ENCODE data around the gene AUTS2. TPM values are rescaled to one million over a fixed set of nuclear protein-coding genes. Genes with fewer than 3 reads are reported as not detected.

AUTS2 gene
- total and polyA plus RNA-seq, 10 of the 15 experiments (the other 5 are each of a cell fraction or from before 2014, with no cell fraction given) = 6.4 to 55.6 (median 21.6) TPM

DNA sequence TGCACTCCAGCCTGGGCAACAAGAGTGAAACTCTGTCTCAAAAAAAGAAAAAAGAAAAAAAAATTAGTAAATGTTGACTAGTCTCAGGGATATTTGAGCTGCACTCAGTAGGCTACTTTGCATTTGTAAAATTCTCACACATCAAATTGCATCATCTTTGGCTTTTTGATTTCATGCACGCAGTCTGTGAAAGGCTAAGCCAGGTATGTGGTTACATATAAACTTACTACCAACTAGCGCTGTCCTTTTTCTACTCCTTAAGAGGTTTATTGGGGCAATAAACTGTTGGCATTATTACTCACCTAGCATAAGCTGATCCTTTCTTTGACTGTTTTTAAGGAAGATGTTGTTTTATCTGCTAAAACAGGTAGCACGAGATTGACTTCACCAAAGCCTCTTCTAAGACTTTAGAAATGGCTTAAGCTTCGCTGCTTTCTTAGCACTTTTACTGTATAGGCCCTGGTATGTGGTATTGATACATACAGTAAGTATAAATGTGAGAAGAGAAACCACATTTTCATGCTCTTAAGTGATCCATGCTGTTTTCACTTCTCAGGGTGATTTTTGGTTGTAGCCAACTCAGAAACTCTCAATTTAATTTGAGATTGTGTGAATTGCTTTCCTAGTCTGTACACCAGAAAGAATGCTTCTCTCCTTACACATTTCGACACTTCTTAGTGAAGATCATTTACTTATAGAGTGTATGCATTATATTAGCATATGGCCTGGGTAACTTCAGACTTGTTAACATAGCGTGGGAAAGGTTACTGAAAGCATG is 323.9 kb downstream of the AUTS2 start (continued):
- TF ChIP-seq E4F1 (IDR thresholded peaks at IDR 0.05; ENCODE audit: borderline replicate concordance, partially characterized antibody) = no peak
- TF ChIP-seq SMAD5 (IDR thresholded peaks at IDR 0.05; ENCODE audit: low read depth) = no peak
- TF ChIP-seq POLR2A (IDR thresholded peaks at IDR 0.05; ENCODE audit: low read depth, low read length) = no peak
- TF ChIP-seq ZNF622 (IDR thresholded peaks at IDR 0.05) = no peak
- TF ChIP-seq, protein P1, sequence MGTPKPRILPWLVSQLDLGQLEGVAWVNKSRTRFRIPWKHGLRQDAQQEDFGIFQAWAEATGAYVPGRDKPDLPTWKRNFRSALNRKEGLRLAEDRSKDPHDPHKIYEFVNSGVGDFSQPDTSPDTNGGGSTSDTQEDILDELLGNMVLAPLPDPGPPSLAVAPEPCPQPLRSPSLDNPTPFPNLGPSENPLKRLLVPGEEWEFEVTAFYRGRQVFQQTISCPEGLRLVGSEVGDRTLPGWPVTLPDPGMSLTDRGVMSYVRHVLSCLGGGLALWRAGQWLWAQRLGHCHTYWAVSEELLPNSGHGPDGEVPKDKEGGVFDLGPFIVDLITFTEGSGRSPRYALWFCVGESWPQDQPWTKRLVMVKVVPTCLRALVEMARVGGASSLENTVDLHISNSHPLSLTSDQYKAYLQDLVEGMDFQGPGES (IDR thresholded peaks at IDR 0.05) = no peak
- no peak for TF ChIP-seq CHD4 (IDR thresholded peaks at IDR 0.05)
- TF ChIP-seq NFYA (IDR thresholded peaks at IDR 0.05; ENCODE audit: borderline replicate concordance, low read depth, low read length) = no peak
- TF ChIP-seq NKRF (conservative IDR thresholded peaks at IDR 0.05) = no peak
- no peak for TF ChIP-seq NFXL1 (IDR thresholded peaks at IDR 0.05; ENCODE audit: borderline replicate concordance)
- TF ChIP-seq, protein P2, sequence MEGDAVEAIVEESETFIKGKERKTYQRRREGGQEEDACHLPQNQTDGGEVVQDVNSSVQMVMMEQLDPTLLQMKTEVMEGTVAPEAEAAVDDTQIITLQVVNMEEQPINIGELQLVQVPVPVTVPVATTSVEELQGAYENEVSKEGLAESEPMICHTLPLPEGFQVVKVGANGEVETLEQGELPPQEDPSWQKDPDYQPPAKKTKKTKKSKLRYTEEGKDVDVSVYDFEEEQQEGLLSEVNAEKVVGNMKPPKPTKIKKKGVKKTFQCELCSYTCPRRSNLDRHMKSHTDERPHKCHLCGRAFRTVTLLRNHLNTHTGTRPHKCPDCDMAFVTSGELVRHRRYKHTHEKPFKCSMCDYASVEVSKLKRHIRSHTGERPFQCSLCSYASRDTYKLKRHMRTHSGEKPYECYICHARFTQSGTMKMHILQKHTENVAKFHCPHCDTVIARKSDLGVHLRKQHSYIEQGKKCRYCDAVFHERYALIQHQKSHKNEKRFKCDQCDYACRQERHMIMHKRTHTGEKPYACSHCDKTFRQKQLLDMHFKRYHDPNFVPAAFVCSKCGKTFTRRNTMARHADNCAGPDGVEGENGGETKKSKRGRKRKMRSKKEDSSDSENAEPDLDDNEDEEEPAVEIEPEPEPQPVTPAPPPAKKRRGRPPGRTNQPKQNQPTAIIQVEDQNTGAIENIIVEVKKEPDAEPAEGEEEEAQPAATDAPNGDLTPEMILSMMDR (IDR thresholded peaks at IDR 0.05 in 2 of 3, conservative IDR thresholded peaks at IDR 0.05 in 1 of 3; ENCODE audit: control insufficient read depth in 2 of 3, extremely low read depth in 1 of 3, insufficient read depth in 1 of 3, low read depth in 3 of 3, low read length in 3 of 3) = no peak
- TF ChIP-seq EGR1 (IDR thresholded peaks at IDR 0.05; ENCODE audit: borderline replicate concordance in 1 of 2, low read depth in 2 of 2, low read length in 2 of 2) = no peak
- TF ChIP-seq MEF2B (IDR thresholded peaks at IDR 0.05; ENCODE audit: partially characterized antibody, poor library complexity, severe bottlenecking) = peak; percentile 66
- TF ChIP-seq ZNF274 (IDR thresholded peaks at IDR 0.05; ENCODE audit: insufficient read depth, insufficient read length) = no peak
- TF ChIP-seq RELA (IDR thresholded peaks at IDR 0.05; ENCODE audit: borderline replicate concordance, partially characterized antibody) = no peak
- peak; percentile 55 for TF ChIP-seq ZBED1 (IDR thresholded peaks at IDR 0.05; ENCODE audit: borderline replicate concordance)
- TF ChIP-seq, protein P3, sequence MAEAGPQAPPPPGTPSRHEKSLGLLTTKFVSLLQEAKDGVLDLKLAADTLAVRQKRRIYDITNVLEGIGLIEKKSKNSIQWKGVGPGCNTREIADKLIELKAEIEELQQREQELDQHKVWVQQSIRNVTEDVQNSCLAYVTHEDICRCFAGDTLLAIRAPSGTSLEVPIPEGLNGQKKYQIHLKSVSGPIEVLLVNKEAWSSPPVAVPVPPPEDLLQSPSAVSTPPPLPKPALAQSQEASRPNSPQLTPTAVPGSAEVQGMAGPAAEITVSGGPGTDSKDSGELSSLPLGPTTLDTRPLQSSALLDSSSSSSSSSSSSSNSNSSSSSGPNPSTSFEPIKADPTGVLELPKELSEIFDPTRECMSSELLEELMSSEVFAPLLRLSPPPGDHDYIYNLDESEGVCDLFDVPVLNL (IDR thresholded peaks at IDR 0.05; ENCODE audit: low read depth, low read length) = no peak
- TF ChIP-seq FOS (IDR thresholded peaks at IDR 0.05; ENCODE audit: borderline replicate concordance, extremely low read depth, insufficient read length) = no peak

Measured in GM12878 (cell line).